NCI-H2227 (cell line): Measurements from ENCODE around the gene PSMA6.

Source experiments
- DNase-seq: peaks from one replicate; lab custom pipeline; 2025; ENCODE audit not compliant: unreplicated experiment; lab: John Stamatoyannopoulos, UW

Gene PSMA6

DNA sequence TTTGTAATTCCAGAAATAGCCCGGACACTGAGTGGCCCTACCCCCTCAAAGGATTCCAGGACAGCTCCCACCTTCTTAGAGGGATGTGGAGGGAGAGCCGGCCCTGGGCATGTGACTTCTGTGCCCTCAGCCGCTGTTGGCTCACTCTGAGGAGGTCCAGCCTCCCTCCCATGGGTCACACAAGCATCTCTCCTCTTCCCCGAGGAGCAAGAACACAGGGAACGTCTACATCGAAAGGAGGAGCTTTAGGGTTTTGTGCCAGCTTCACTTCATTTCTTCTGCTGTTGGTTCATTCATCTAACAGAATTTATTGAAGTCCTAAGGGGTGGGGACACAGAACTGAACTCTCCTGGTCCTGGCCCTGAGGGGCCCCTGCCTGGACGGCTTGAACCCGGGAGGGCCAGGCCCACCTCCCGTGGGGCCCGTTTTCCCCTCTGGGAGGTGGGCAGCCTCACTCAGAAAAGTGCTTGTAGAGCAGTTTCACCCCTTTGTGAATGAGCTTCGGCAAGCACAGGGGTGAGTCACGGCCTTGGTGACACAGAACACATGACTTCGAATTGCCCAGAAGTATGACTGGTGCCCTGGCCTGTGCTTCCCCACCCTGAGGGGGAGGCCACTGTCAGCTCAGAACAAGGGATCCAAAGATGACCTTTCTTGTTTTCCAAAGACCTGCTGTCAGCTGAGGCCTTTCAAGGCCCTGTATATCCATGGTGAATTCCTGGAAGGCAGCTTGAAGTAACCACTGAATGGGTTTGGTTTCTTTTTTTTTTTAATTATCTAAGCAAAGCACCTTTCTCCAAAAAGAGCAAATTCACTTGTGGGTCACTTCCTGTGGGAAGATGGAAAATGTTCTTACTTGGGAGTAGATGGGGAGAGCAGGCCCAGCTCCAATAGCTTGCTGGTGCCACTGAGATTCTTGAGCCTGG is 73.2 kb downstream of the PSMA6 start:
- DNase-seq = no peak

DNA sequence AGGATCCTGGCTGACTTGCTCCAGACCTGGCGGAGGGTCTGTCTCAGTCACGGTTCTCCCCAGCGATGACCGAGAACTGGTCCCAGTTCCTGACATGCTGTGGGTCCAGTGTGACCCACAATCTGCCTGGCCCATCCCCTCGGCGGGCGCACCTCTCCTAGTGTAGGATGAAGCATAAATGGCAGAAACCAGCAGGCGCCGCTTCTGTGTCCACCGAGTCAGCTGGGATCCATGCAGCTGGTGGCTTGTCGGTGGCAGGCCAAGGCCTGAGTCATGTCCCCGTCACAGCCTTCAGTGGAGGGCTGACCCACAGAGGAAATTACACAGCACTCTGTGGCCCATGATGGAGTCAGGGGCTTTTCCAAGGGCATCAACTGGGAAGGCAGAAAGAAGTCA is 73.9 kb downstream of the PSMA6 start:
- no peak for DNase-seq

DNA sequence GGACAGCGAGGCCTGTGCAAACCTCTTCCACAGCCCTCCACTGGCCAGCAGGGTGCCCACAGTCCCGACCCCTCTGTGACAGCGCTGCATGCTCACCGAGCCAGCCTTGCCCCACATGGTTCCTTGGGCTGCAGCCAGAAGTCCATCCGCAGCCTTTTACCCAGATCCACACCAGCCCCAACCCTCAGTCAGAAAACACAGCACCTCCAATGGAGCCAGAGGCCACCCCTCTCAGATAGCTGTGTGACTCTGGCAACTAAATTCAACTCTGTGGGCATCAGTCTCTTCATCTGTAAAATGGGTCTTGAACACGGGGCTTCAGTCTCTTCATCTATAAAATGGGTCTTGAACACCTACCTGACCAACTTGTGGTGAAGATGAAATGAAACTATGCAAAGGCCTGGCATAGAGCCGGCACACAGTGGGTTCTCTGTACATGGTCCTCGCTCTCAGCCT is 74.4 kb downstream of the PSMA6 start:
- DNase-seq = no peak

- no peak for DNase-seq
These were observed 74.8 kb downstream of the PSMA6 start for GRCh38 chr14:35367056-35367372.
